Measurements from ENCODE around the gene BCL2. TPM values are rescaled to one million over a fixed set of nuclear protein-coding genes. Genes with fewer than 3 reads are reported as not detected.

Gene BCL2
- total RNA-seq, 1 donor from 2014 or later, result 20.5 TPM

GRCh38 chr18:63262369-63263335 lies 56.9 kb downstream of the BCL2 start:
- intact Hi-C loops (cut with DNase I), result loop anchor here (1.0 to 5.0 kb wide), 7 partner anchors 24 to 160 kb away; partner anchors contain the start of genes KDSR and VPS4B

GRCh38 chr18:63261029-63261428 lies 58.5 kb downstream of the BCL2 start:
- Histone ChIP-seq H3K4me3 (no peak overlapping the region), H3K27ac (peak overlapping the region; percentile 85 to 94), H3K36me3 (no peaks in the 10 kb centered on the region), H3K9me3 (no peaks in the 10 kb centered on the region), H3K4me1 (peaks cover 0 to 18% of the 10 kb centered on the region in 2 donors), H3K27me3 (no peaks in the 10 kb centered on the region)
- no peak for DNase-seq (ENCODE audit: low spot score in 2 of 2)
- intact Hi-C loops (cut with DNase I), result loop anchor here (5.0 kb wide), 2 partner anchors 41 to 114 kb away; no protein-coding TSS in a partner anchor
- no peak for TF ChIP-seq CTCF (IDR thresholded peaks at IDR 0.05)

More at GRCh38 chr18:63262369-63263335, 56.9 kb downstream of the BCL2 start:
- Histone ChIP-seq H3K9me3 (no peaks in the 10 kb centered on the region), H3K4me1 (peaks cover 0 to 20% of the 10 kb centered on the region in 2 donors), H3K36me3 (no peaks in the 10 kb centered on the region), H3K27ac (peak overlapping the region; percentile 85 to 94), H3K27me3 (no peaks in the 10 kb centered on the region), H3K4me3 (peak overlapping the region; percentile 7 to 31)
- TF ChIP-seq CTCF (IDR thresholded peaks at IDR 0.05), result peak; percentile 28 to 45 (median 33)
- peak; percentile 65 to 91 for DNase-seq (ENCODE audit: low spot score in 2 of 2)

GRCh38 chr18:63260380-63260754 lies 59.2 kb downstream of the BCL2 start:
- TF ChIP-seq CTCF (IDR thresholded peaks at IDR 0.05), result no peak
- H3K36me3 ChIP-seq, result no peaks in the 10 kb centered on the region
- H3K4me3 ChIP-seq, result no peak overlapping the region
- H3K27me3 ChIP-seq, result no peaks in the 10 kb centered on the region
- H3K9me3 ChIP-seq, result no peaks in the 10 kb centered on the region
- no peak for DNase-seq (ENCODE audit: low spot score in 2 of 2)
- intact Hi-C loops (cut with DNase I), result loop anchor here (5.0 kb wide), 2 partner anchors 42 to 113 kb away; no protein-coding TSS in a partner anchor
- H3K27ac ChIP-seq, result peak overlapping the region; percentile 85 to 94
- peaks cover 0 to 18% of the 10 kb centered on the region in 2 donors for H3K4me1 ChIP-seq

- intact Hi-C loops (cut with DNase I), result loop anchor here (5.0 kb wide), 2 partner anchors 43 to 112 kb away; no protein-coding TSS in a partner anchor
- no peak for DNase-seq (ENCODE audit: low spot score in 2 of 2)
- Histone ChIP-seq H3K4me3 (no peak overlapping the region), H3K27ac (peak overlapping the region in 1 of 2 donors; percentile 85), H3K36me3 (no peaks in the 10 kb centered on the region), H3K4me1 (peaks cover 0 to 18% of the 10 kb centered on the region in 2 donors), H3K9me3 (no peaks in the 10 kb centered on the region), H3K27me3 (no peaks in the 10 kb centered on the region)
- TF ChIP-seq CTCF (IDR thresholded peaks at IDR 0.05), result no peak
Observed at GRCh38 chr18:63259567-63260379, 59.8 kb downstream of the BCL2 start.

GRCh38 chr18:63258749-63259566 lies 60.6 kb downstream of the BCL2 start:
- no peak for TF ChIP-seq CTCF (IDR thresholded peaks at IDR 0.05)
- DNase-seq (ENCODE audit: low spot score in 2 of 2), result no peak
- Histone ChIP-seq H3K27me3 (no peaks in the 10 kb centered on the region), H3K9me3 (no peaks in the 10 kb centered on the region), H3K27ac (no peak overlapping the region), H3K36me3 (no peaks in the 10 kb centered on the region), H3K4me1 (peaks cover 0 to 18% of the 10 kb centered on the region in 2 donors), H3K4me3 (no peak overlapping the region)
- intact Hi-C loops (cut with DNase I), result no loop called here

All from ascending aorta (tissue), 2 donors.